ENCODE results near the gene THADA. TPM values are rescaled to one million over a fixed set of nuclear protein-coding genes. Genes with fewer than 3 reads are reported as not detected.

The THADA gene
- polyA plus RNA-seq, 1 experiment: 21.6 TPM

DNA sequence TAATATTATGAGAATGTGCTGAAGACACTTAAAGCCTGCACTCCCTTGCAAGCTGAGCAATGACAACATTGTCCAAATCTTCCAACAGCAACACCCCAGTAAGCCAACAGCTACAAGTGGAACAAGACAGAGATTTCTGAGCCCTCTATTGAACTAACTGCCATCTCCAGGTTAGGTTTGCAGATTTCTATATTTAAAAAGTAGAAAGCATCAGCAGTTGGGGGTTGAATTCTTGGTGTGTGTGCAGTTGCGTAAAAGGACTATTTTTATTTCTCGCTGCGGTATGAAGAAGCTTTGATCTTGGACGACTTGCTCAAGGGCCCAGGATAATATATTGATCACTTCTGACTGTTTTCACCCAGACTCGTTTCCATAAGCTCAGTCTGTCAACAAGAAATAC lies 263.2 kb downstream of the THADA start:
- CTCF ChIA-PET: interaction anchor here (0.6 kb wide), 1 partner anchor 507 kb away, joined by 3 read pairs; no protein-coding TSS in a partner anchor
- no peaks in the 10 kb centered on the region for H3K27me3 ChIP-seq (ENCODE audit: control insufficient read depth, insufficient read depth, low read length)
- no peak overlapping the region for H3K4me3 ChIP-seq (ENCODE audit: low read depth, low read length)
- TF ChIP-seq, protein P1, sequence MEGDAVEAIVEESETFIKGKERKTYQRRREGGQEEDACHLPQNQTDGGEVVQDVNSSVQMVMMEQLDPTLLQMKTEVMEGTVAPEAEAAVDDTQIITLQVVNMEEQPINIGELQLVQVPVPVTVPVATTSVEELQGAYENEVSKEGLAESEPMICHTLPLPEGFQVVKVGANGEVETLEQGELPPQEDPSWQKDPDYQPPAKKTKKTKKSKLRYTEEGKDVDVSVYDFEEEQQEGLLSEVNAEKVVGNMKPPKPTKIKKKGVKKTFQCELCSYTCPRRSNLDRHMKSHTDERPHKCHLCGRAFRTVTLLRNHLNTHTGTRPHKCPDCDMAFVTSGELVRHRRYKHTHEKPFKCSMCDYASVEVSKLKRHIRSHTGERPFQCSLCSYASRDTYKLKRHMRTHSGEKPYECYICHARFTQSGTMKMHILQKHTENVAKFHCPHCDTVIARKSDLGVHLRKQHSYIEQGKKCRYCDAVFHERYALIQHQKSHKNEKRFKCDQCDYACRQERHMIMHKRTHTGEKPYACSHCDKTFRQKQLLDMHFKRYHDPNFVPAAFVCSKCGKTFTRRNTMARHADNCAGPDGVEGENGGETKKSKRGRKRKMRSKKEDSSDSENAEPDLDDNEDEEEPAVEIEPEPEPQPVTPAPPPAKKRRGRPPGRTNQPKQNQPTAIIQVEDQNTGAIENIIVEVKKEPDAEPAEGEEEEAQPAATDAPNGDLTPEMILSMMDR (IDR thresholded peaks at IDR 0.05; ENCODE audit: insufficient read depth, low read depth, low read length): no peak
- H3K36me3 ChIP-seq (ENCODE audit: control insufficient read depth, insufficient read depth, low read length): no peaks in the 10 kb centered on the region
- no peak for DNase-seq (ENCODE audit: low read depth)
- POLR2A ChIA-PET: no interaction called here

DNA sequence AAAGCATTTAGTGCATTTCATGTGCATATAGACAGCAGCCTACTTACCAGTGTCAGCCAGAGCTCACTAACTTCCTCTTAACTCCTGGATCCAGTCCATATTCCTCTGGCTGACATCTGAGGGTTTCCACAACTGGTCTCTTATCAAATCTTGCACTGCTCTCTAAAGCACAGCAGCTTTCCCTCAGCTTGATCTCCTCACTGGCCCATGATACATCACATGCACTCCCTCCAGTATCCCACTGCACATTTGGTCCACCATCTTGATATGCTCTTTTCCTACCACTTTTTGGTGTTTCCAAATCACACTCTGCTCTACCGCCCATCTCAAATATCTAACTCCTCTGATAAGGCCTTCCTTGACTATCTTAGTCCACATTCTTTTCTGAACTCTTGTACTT lies 264.4 kb downstream of the THADA start:
- TF ChIP-seq, protein P1 (IDR thresholded peaks at IDR 0.05; ENCODE audit: insufficient read depth, low read depth, low read length): no peak
- DNase-seq (ENCODE audit: low read depth): no peak
- Histone ChIP-seq H3K4me3 (ENCODE audit: low read depth, low read length) (no peak overlapping the region), H3K27me3 (ENCODE audit: control insufficient read depth, insufficient read depth, low read length) (no peaks in the 10 kb centered on the region), H3K36me3 (ENCODE audit: control insufficient read depth, insufficient read depth, low read length) (no peaks in the 10 kb centered on the region)
- CTCF ChIA-PET: interaction anchor here (0.5 kb wide), 1 partner anchor 489 kb away, joined by 3 read pairs; no protein-coding TSS in a partner anchor
- POLR2A ChIA-PET: no interaction called here

DNA sequence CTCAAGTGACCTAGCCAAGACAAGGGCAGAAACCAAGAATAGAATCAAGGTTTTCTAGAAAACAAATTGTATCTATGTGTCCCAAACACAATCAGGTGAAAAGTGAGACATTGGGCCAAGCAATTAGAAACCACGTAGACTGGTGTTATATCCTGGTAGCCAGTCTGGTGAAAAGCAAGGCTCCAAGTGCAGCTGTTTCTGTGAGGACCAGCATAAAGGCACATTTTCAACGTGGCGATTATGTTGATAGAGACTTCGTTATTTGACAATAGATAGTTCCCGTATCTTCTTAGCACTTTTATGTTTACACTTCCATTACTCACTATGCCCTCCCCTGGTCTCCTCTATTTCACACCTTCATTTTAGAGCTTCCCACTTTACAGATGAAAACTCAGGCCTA lies 266.2 kb downstream of the THADA start:
- ChIA-PET CTCF (interaction anchor here (0.8 to 1.9 kb wide), 3 partner anchors 11 to 213 kb away, joined by 3 to 4 read pairs (median 3); no protein-coding TSS in a partner anchor), POLR2A (no interaction called here)
- Histone ChIP-seq H3K27me3 (ENCODE audit: control insufficient read depth, insufficient read depth, low read length) (no peaks in the 10 kb centered on the region), H3K36me3 (ENCODE audit: control insufficient read depth, insufficient read depth, low read length) (no peaks in the 10 kb centered on the region), H3K4me3 (ENCODE audit: low read depth, low read length) (no peak overlapping the region)
- TF ChIP-seq, protein P1 (IDR thresholded peaks at IDR 0.05; ENCODE audit: insufficient read depth, low read depth, low read length): no peak
- DNase-seq (ENCODE audit: low read depth): no peak

DNA sequence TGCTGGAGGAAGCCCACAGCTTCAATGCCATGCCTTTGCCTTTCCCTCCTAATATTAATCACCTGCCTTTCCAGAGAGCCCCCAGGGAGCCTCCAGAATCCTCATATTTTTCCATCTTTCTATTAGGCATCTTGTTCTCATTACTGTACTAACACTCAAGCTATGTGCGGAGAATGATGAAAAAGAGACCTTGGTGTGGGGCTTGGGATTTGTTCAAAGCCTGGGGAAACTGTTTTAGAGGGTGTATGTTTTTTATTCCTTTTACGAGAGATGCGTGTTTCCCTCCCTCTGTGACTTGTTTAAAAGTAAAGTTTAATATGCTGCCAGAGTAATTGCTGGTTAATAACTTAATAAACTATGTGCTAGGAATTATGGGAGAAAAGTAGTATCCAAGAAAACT lies 267.0 kb downstream of the THADA start:
- no peaks in the 10 kb centered on the region for H3K36me3 ChIP-seq (ENCODE audit: control insufficient read depth, insufficient read depth, low read length)
- no peak overlapping the region for H3K4me3 ChIP-seq (ENCODE audit: low read depth, low read length)
- ChIA-PET CTCF (interaction anchor here (1.0 kb wide), 1 partner anchor 10 kb away, joined by 3 read pairs; no protein-coding TSS in a partner anchor), POLR2A (no interaction called here)
- TF ChIP-seq, protein P1 (IDR thresholded peaks at IDR 0.05; ENCODE audit: insufficient read depth, low read depth, low read length): no peak
- no peak for DNase-seq (ENCODE audit: low read depth)
- no peaks in the 10 kb centered on the region for H3K27me3 ChIP-seq (ENCODE audit: control insufficient read depth, insufficient read depth, low read length)

DNA sequence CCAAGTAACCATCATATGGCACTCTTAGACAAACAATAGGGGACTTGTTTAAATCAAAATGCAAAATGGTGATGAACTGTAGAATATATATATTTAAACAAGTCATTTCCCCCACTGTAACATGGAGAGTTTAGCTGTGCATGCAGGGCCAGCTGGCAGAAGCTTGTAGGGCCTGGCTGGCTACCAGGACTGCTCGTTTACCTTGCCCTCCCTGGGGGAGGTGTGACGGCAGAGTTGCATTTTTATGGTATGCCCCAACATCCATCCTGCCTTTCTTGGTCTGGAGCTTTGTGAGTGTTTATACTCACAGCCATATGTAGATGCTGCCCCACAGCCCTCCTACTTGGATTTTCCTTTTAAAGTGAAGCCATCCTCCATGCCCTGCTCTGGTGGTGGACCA lies 267.7 kb downstream of the THADA start:
- ChIA-PET POLR2A (no interaction called here), CTCF (interaction anchor here (2.5 kb wide), 1 partner anchor 9 kb away, joined by 7 read pairs; no protein-coding TSS in a partner anchor)
- no peak for DNase-seq (ENCODE audit: low read depth)
- H3K4me3 ChIP-seq (ENCODE audit: low read depth, low read length): no peak overlapping the region
- H3K36me3 ChIP-seq (ENCODE audit: control insufficient read depth, insufficient read depth, low read length): no peaks in the 10 kb centered on the region
- TF ChIP-seq, protein P1 (IDR thresholded peaks at IDR 0.05; ENCODE audit: insufficient read depth, low read depth, low read length): no peak
- H3K27me3 ChIP-seq (ENCODE audit: control insufficient read depth, insufficient read depth, low read length): no peaks in the 10 kb centered on the region

Data from BJ (cell line).